Stimulated activated CD8-positive, alpha-beta memory T cell treated with anti-CD3 and anti-CD28 coated beads, Interleukin-12 subunit alpha, Interleukin-12 subunit beta, amount 100 ng/mL, for 24 hours (primary cell): ENCODE measurements around the gene RBM11.

Source experiments
- DNase-seq: peaks from one replicate; pipeline ENCODE4 v3.0.0-alpha.2; 2020; ENCODE audit errors: extremely low read depth

The RBM11 gene

DNA sequence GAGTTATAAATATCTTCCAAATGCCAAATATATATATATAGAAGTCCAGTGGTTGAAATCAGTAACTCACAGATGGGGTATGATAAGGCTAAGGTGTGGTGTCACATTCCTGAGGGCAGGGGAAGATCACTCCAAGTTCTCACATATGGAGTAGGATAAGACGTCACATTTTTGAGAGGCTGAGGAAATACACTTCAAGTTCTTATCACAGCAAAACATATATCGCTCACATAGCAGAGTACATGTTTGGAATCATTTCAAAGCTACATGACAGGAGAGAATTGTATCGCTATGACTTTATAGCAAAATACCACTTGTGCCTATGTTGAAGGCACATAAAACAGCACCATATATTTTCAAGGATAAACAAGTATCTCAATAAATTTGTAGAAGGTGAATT, 55.1 kb downstream of the RBM11 start:
- no peak for DNase-seq

DNA sequence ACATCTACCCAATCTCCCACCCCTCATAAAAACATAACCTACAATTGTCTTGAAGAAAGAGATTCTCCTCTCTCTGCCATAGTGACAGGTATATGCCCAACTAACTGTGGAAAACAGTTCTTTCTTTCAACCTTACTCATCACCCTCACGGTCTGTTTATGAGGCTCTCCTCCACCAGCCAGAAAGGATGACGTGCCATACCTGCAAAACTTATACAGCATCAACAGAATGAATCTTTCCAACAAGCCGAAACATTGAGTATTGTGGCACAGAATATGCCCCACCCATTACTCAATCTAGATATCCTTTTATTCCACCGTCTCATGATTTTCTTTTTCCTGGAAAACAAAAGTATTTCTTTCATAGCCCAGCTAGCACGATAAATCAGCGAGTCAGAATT, 55.7 kb downstream of the RBM11 start:
- no peak for DNase-seq

- no peak for DNase-seq
Observed at GRCh38 chr21:14273736-14274538, 58.0 kb downstream of the RBM11 start.

- no peak for DNase-seq
Observed at GRCh38 chr21:14275702-14276205, 59.8 kb downstream of the RBM11 start.
